AG04449 (cell line): ENCODE data around the gene DUOXA1.

Experiments used
- CTCF ChIA-PET: fragments of 350-600 bp; formaldehyde crosslinking; extraction: SDS; loops from one replicate; lab custom pipeline; 2021; ENCODE audit warnings: antibody characterized with exemption; lab: Yijun Ruan, JAX
- POLR2A ChIA-PET: fragments of 400-600, 350-600 bp; formaldehyde crosslinking; extraction: SDS; loops from one replicate; lab custom pipeline; 2020; ENCODE audit warnings: antibody characterized with exemption, inconsistent platforms; lab: Yijun Ruan, JAX
- DNase-seq: peaks from one replicate; pipeline ENCODE4 v3.0.0-alpha.2; 2010; ENCODE audit warnings: low read depth, low spot score
- H3K4me3 ChIP-seq: 2 replicates; pipeline ENCODE4 v1.5.1; 2011; ENCODE audit warnings: low read depth, mild to moderate bottlenecking, control low read depth, low read length
- TF ChIP-seq, protein P1 (sequence below): IDR thresholded peaks from one replicate; pipeline ENCODE4 v1.5.1; 2011; ENCODE audit warnings: mild to moderate bottlenecking, moderate library complexity, low read length, control low read depth, inconsistent platforms; ENCODE audit not compliant: insufficient read depth; ENCODE audit errors: missing control alignments

Gene DUOXA1

DNA sequence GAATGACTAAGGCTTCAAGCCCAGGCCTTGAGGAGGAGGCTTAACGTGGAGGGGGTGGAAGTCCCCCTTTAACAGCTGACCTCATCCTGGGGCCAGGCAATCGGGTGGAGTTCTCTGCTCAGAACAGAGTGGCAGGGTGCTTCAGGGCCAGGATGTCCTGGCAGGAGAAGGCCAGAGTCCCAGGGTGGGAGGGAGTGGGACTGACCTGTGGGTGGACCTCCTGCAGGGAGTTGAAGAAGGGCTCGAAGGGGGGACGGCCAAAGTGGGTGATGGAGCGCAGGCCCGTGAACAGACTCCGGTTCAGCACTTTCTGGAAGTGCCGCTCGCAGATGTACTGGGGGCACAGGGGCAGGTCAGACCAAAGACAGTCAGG lies 35.3 kb downstream of the DUOXA1 start:
- ChIA-PET CTCF (interaction anchor here (7.4 kb wide), 1 partner anchor 24 kb away, joined by 39 read pairs; no protein-coding TSS in a partner anchor), POLR2A (no interaction called here)
- no peak for DNase-seq
- TF ChIP-seq, protein P1, sequence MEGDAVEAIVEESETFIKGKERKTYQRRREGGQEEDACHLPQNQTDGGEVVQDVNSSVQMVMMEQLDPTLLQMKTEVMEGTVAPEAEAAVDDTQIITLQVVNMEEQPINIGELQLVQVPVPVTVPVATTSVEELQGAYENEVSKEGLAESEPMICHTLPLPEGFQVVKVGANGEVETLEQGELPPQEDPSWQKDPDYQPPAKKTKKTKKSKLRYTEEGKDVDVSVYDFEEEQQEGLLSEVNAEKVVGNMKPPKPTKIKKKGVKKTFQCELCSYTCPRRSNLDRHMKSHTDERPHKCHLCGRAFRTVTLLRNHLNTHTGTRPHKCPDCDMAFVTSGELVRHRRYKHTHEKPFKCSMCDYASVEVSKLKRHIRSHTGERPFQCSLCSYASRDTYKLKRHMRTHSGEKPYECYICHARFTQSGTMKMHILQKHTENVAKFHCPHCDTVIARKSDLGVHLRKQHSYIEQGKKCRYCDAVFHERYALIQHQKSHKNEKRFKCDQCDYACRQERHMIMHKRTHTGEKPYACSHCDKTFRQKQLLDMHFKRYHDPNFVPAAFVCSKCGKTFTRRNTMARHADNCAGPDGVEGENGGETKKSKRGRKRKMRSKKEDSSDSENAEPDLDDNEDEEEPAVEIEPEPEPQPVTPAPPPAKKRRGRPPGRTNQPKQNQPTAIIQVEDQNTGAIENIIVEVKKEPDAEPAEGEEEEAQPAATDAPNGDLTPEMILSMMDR: no peak
- no peak overlapping the region for H3K4me3 ChIP-seq

DNA sequence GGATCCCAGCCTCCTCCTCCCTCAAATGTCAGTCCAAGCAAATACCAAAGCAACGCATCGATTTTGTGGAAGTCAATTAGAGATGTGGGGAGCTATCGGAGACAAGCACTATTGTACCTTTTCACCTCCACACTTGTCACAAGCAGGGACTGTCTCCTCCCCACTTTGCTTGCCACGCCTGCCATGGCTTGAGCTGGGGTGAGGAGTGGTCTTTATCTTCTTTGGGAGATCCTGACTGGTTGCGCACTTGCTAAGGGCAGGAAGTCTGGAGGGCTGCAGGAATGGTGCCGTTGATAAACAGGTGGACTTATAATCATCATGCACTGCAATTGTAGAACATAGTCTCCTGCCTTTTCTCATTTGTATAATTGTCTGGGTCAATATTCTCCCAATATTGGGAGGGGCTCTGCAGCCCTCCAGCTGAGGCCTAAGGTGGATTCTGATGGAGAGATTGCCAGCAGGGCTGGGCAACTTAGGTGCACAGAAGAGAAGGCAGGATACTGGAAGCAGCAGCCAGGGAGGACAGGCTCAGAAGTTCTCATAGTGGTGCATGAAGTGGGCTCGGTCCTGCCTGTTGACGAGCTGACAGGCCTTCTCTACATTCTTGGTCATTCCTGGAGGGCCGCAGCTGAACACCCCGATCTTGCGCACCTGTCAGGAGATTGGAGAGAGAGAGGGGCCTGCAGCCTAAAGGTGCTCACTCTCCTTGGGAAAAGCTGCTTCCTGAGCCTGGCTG lies 35.9 kb downstream of the DUOXA1 start:
- CTCF ChIA-PET: interaction anchor here (0.6 to 7.4 kb wide), 4 partner anchors 24 to 45 kb away, joined by 3 to 39 read pairs (median 3); no protein-coding TSS in a partner anchor
- no peak overlapping the region for H3K4me3 ChIP-seq
- no peak for DNase-seq
- TF ChIP-seq, protein P1: no peak
- POLR2A ChIA-PET: no interaction called here

- TF ChIP-seq, protein P1: no peak
- DNase-seq: no peak
- ChIA-PET CTCF (interaction anchor here (0.6 to 7.4 kb wide), 3 partner anchors 25 to 44 kb away, joined by 3 to 39 read pairs (median 3); no protein-coding TSS in a partner anchor), POLR2A (no interaction called here)
- H3K4me3 ChIP-seq: no peak overlapping the region
Observed at GRCh38 chr15:45093013-45093412, 36.7 kb downstream of the DUOXA1 start.

DNA sequence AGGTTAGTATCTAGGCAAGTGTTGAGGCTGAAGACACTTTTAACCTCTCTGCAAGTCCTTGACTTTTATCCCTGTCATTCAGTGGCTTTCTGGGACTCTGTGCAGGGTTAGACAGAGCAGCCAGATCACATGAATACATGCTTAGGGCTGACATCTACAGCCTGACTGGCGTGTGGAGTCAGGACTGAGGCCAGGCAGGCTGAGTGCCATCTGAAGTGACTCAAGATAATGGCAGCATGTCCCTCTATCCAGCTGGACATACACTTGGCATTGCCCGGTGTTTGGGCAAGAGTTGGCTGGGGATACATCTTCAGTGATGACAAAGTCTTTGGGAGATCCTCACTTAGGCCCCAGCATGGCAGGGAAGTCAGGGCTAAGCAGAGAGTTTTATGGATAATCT lies 38.1 kb downstream of the DUOXA1 start:
- ChIA-PET CTCF (interaction anchor here (7.4 kb wide), 1 partner anchor 27 kb away, joined by 39 read pairs; no protein-coding TSS in a partner anchor), POLR2A (no interaction called here)

DNA sequence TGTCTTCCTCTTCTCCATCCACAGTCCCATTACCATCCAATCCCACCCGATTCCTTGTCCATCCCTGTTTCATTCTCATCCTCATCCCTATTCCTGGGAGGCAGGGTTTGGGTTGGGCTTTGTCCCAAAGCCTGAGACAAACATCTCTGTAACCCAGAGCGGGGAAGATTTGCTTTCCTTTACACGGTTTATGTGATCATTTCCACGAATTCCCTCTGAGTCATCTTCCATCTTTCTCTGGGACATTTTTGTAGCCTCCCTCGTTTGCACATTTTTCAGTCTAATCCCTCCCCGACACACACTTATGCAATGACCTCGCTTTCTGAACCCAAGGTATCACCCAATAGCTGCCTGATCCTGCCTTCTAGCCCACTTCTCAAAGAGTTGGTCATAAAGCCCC lies 38.5 kb downstream of the DUOXA1 start:
- TF ChIP-seq, protein P1: no peak
- DNase-seq: peak; percentile 33
- CTCF ChIA-PET: interaction anchor here (7.4 kb wide), 1 partner anchor 27 kb away, joined by 39 read pairs; no protein-coding TSS in a partner anchor
- no peak overlapping the region for H3K4me3 ChIP-seq
- POLR2A ChIA-PET: no interaction called here

More for the DNA sequence above, 38.1 kb downstream of the DUOXA1 start:
- TF ChIP-seq, protein P1: no peak
- no peak overlapping the region for H3K4me3 ChIP-seq
- DNase-seq: no peak

- TF ChIP-seq, protein P1: no peak
- no peak for DNase-seq
- ChIA-PET CTCF (interaction anchor here (1.4 kb wide), 1 partner anchor 28 kb away, joined by 4 read pairs; no protein-coding TSS in a partner anchor), POLR2A (no interaction called here)
- H3K4me3 ChIP-seq: no peak overlapping the region
Observed at GRCh38 chr15:45089712-45090373, 39.8 kb downstream of the DUOXA1 start.
